GM18499 (cell line): ENCODE data around the gene CDH4.
"Not testable (repeated sequence)": the region's sequence is repeated elsewhere in the genome, so short reads cannot be mapped to it uniquely, and the experiment has no call there.

ENCODE experiments used
- ATAC-seq: cut with Tn5 transposase; IDR thresholded peaks from one replicate; pipeline ENCODE4 v1.9.1; 2021; ENCODE audit warnings: moderate number of reproducible peaks; ENCODE audit not compliant: insufficient read depth, unreplicated experiment

Gene CDH4

DNA sequence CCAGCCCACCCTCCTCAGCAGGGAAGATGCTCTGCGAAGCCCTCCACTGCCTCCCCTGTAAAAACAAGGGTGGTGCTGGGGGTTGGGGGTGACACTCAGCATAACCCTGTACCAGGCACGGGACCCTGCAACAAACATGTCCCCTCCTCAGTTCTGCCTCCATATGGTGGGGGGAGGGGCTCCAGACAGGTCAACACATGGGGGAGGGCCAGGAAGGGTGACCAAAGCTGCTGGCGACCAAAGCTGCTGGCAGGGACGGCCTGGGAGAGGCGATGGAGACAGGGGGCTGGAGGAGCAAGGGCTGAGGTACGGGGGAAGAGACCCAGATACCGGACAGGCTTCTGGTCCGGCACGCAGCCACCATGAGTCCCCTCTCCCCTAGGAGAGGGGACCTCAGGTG, 690.5 kb downstream of the CDH4 start:
- ATAC-seq: no peak

DNA sequence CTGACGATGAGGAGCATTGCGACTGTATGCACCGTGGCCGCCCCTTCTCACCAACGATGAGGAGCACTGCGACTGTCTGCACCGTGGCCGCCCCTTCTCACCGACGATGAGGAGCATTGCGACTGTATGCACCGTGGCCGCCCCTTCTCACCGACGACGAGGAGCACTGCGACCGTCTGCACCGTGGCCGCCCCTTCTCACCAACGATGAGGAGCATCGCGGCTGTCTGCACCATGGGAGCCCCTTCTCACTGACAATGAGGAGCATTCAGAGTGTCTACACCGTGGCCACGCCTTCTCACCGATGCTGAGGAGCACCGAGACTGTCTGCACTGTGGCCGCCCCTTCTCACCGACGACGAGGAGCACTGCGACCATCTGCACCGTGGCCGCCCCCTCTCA, 692.9 kb downstream of the CDH4 start:
- not testable (repeated sequence) for ATAC-seq

GRCh38 chr20:61945495-61945894, 693.4 kb downstream of the CDH4 start:
- not testable (repeated sequence) for ATAC-seq

DNA sequence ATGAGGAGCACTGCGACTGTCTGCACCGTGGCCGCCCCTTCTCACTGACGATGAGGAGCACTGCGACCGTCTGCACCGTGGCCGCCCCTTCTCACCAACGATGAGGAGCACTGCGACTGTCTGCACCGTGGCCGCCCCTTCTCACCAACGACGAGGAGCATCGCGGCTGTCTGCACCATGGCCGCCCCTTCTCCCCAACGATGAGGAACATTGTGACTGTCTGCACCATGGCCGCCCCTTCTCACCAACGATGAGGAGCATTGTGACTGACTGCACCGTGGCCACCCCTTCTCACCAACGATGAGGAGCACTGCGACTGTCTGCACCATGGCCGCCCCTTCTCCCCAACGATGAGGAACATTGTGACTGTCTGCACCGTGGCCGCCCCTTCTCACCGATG, 696.0 kb downstream of the CDH4 start:
- ATAC-seq: not testable (repeated sequence)

- ATAC-seq: no peak
These were observed 696.7 kb downstream of the CDH4 start for GRCh38 chr20:61948586-61949362.

GRCh38 chr20:61949363-61949713, 697.3 kb downstream of the CDH4 start:
- no peak for ATAC-seq

- no peak for ATAC-seq
These were observed 697.9 kb downstream of the CDH4 start for GRCh38 chr20:61949714-61950640.

DNA sequence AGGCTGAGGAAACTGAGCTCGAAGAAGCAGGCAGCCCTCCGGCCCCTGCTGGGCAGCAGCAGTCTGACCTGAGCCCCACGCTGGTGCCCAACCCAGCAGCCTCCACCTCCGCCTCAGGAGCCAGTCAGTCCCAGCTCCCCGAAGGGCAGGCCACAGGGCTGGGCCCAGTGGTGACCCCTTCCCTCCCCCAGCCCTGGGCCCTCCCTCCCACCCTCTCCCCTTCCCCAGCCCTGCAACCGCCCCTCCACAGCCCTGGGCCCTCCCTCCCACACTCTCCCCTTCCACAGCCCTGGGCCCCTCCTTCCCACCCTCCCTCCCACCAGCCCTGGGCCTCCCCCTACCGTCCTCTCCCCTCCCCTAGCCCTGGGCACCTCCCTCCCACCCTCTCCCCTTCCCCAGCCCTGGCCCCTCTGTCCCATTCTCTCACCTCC, 698.6 kb downstream of the CDH4 start:
- no peak for ATAC-seq

GRCh38 chr20:61951695-61952533, 699.9 kb downstream of the CDH4 start:
- ATAC-seq: no peak

DNA sequence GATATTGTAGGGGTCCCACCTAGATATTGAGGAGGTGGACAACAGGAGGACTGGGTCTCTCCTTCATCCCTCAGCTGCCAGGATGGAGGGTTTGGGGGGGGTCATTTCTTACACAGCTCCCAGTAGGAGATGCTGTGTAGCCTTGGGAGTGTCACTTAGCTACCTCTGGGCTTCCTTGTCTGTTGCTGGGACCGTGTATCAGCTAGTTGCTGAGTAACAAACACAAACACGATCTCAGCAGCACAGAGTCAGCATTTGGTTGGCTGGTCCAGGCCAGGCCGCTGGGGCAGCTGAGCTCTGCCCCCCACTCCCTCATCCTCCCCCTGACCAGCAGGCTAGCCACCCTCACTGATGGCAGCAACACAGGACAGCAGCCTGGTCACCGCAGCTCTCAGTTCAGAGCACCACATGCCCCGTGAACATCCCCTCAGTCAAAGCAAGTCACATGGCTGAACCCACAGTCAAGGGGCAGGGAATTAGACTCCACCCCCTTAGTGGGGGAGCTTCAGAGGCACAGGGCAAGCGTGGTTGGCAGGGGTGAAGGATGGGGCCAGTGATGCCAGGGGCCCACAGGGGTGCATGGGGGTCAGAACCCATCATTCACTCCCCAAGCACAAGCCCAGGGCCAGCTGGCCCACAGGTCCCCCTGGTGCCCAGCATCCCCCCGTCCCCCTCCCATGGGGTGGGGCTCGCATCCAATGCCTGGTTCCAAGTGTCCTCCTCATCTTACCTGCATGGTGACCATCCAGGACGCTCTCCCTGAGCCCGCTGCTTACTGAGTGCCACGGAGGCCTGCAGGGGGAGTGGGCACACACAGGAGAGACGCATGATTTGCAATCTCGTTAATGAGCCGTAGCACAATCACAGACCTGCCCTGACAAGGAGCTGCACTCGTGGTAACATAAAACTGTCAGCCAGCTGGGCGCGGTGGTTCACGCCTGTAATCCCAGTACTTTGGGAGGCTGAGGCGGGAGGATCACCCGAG, 701.3 kb downstream of the CDH4 start:
- no peak for ATAC-seq

DNA sequence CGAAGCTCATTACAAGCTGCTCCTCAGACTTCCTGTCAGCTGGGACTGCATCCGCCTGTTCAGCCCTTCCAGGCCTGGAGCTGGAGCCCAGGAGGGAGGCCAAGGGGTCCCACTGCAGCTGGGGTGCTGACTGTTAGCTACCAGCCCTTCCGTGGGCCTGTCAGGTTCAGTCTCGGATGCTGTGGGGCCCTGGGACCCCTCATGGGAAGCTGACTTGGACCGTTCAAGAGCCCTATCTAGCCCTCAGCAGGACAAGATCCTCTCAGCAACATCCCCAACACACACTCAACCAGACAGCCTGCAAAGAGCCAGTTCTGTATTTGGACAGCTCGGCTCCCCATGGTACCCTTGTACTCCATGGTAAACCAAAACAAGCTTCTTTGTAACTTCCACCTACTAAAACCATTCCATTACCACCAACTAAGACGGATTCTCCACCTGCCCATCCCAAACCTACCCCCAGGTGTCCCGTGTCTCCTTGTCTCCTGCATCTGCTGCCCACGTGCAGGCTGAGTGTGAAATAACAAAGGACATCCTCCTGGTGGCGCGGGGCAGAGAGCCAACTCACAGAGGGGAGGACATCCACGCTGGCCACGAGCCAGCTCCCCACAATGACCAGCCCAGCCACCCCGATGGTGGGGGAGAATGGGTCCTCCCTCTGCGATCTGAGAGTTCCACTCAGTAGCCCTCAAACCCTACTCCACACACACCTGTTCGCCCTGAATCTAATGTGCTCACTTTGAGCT, 702.4 kb downstream of the CDH4 start:
- no peak for ATAC-seq

- ATAC-seq: no peak
These were observed 703.8 kb downstream of the CDH4 start for GRCh38 chr20:61955668-61956395.

DNA sequence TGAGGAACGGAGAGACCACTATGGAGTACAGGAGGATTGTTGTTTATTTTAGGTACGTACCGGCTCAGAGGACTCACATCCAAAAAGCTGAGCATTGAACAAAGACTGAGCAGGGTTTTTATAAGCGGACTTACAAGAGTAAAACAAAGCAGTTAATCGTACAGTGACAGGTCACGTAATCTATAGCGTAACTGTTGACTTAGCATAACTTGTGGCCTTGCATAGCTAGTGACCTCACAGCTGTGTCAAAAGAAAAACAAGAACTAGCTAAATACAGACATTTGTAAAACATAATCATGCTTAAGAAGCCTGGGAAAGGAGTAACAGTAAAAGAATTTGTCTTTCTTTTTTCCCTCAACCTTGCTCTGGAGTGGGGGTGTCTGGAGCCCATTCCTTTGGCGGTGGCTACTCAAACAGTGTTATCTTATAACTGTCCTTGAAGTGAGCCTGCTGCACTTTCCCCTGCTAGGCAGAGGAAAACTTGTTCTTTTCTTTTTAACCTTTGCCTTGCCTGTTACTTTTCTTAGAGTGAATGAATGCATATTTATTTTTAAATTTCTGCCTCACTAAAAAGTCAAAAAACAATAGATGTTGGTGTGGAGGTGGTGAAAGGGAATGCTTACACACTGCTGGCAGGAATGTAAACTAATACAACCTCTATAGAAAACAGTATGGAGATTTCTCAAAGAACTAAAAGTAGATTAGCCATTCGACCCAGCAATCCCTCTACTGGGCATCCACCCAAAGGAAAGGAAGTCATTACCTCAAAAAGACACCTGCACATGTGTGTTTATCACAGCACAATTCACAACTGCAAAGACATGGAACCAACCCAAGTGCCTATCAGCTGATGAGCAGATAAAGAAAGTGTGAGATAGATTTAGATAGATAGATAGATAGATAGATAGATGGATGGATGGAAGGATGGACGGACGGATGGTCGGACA, 704.6 kb downstream of the CDH4 start:
- no peak for ATAC-seq

GRCh38 chr20:61957961-61958715, 706.1 kb downstream of the CDH4 start:
- no peak for ATAC-seq

DNA sequence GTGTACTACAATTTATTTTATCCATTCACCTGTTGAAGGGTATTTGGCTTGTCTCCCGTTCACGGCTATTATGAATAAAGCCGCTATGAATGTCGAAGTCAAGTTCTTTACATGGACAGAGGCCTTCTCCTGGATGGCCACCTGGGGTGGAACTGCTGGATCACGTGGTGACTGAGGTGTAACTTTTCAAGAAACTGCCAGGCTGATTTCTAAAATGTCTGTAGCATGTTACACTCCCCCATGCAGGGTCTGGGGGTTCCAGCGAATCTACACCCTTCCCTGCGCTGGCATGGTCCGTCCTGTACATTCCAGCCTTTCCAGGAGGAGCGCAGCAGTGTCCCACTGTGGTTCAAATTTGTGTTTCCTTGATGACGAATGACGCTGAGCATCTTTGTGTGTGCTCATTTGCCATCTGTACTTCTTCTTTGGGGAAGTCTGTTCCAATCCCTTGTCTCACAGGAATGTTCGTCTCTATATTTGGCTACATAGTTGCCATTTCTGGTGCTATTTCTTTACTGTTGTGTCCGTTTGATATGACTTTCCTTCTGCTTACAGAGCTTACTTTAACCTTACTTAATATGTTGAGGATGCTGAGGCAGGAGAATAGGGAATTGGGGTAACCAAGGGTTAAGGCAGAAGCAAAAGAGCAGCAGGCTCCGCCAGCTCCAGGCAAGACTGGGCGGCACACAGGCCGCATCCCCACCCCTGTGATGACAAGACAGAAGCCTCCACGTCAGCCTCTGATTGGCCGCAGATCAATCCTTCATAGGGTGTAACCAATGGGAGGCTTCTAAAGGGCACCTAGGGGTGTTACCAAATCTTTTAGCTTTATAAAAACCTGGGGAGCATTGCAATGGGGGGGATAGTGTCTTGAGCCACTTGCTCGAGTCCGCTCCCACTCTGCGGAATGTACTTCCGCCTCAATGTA, 707.0 kb downstream of the CDH4 start:
- ATAC-seq: no peak
